ENCODE results near the gene PEA15. TPM values are rescaled to one million over a fixed set of nuclear protein-coding genes. Genes with fewer than 3 reads are reported as not detected.

The PEA15 gene
- total RNA-seq, 1 donor from 2014 or later = 40.9 TPM

DNA sequence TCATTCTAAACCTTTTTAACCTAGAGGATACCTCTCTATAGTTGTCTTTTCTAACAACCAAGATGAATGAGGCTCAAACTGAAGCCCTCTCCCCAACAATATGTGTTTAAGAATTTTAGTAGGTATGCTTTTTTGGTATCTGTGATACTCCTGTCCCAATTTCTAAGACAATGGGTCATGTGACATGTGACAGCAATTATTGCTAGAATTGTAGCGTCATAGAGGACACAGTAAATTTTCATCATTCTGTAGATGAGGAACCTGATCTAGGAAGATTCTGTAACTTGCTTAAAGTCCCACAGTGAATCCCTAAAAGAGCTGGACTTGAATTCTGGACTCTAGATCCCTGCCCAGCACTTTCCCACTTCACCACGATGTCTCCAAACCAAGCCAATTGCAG lies 26.5 kb upstream of the PEA15 start:
- intact Hi-C loops (cut with micrococcal nuclease) = no loop called here

DNA sequence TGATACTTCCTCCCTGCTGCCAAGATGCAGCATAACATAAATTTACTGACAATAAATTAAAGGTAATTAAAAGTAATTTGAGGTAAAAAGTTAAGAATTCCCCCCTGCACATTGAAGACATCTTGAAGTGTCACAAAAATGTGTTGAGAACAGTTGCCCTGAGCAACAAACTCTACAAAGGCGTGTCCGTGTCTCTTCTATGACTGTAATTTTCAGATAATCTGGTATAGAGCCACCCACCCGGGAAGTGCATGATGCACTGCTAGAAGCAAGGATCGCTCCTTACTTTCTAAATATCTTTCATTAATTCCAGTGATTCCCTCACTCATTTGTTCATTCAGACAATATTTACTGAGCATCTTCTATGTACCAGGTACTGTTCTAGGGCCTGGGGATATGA lies 25.8 kb upstream of the PEA15 start:
- intact Hi-C loops (cut with micrococcal nuclease) = no loop called here

DNA sequence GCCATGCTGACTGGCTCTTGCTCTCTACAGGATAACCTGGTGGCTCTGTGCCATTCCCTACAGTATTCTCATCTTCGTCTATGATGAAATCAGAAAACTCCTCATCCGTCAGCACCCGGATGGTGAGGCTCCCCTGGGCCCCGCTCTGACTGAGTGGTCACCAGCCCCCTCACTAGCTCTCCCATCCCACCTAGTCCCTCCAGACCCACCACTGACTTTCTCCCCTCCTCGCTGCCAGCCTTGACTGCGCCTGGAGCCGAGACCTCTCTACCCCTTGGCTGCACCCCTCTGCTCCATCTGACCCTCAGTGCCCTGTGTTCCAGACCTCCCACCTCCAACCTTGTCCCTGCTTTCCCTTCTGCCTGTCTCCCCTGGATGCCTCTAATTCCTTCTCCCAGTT lies 18.9 kb upstream of the PEA15 start:
- intact Hi-C loops (cut with micrococcal nuclease) = no loop called here

DNA sequence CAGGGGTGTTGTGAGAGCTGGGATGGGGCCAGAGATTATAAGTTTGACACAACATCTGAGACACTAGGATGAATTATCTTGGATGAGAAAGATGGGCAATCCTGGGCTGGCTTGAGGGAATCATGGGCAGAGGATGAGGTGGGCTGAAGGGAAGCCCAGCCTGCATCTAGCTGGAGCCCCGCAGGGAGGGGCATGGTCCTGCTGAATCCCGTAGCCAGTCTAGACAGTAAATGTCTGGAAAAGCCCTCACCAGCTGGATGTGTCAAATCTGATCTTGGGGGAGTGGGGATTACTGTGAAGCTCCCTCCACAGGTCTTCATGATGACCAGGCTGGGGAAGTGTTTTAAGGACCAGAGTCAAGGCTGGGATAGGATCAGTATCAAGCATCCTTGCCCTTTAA lies 18.5 kb upstream of the PEA15 start:
- intact Hi-C loops (cut with micrococcal nuclease) = no loop called here

DNA sequence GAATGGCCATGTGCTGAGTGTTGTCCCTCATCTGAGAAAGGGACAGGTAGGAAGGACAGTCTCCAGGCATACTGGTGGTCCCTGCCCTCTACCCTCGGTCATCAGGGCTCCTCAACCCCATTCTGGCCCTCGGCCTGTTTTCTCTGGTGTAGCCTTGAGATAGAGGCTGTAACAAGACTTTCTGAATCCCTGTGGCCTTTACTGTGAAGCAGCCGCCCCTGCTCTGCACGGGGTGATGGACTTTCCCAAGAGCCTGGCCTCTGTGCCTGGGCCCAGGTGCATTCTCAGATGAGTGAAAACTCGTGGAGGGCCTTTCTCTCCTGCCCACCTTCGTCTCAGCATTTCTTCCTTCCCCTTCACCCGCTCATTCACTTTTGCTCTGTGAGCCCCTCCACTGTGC lies 17.8 kb upstream of the PEA15 start:
- intact Hi-C loops (cut with micrococcal nuclease) = no loop called here

DNA sequence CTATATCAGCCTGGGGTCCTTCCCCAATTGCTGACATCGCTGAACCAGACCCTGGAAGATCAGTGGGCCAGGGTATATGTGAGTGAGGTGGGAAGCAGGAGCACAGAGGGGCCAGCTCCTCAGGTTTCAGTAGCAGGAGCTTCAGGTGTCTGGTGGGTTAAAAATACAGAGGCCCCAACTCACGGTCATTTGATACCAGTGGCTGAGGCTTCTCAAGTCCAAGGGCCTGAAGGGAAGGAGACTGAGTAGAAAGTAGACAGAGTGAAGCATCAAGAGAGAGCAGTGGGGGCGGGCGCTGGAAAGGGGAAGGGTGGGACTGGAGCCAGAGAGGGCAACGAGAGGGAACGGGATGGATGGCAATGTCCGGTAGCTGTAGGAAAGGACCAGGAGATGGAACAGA lies 16.8 kb upstream of the PEA15 start:
- intact Hi-C loops (cut with micrococcal nuclease) = no loop called here

DNA sequence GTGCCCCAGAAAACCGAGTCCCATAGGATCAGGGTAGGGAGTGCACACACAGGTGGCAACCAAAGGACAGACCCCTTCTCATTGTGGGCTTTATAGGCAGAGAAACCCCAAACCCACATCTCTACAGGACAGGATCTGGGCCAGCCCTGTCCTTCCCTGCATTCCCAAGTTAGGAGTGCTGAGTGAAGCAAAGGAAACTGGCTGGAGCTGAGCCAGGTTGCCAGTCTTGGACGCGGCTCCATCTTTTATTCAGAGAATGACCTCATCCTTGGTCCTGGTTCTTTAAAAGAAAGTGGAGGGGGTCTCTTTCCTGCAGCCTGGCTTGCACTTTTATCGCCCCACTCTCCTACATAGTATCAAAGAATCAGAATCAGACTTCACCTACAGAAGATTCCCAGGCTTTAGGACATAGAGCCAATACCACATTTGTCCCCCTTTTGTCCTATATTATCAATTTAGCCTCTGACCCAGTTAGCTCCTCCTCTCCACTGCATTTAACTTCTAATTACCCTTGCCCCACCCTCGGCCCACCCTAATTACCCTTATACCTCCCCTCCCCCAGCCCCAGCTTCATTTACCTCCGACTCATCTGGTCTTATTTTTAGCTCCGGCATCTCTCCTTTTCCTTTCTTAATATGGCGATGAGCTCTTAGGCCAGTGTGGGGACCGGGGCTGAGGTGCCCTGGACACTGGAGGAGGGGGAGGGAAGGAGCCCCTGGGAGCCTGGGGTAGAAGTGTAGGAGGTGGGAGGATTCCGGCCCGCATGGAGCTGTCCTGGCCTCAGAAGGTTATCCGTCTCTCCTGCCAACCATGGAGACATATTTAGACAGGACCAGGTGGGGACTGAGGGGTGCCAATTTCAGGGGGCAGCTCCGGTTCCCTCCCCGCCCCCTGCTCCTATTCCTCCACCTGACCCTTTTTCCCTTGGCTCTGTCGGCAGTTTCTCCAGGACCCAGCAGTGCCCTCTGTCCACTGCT lies 15.2 kb upstream of the PEA15 start, which contains the start of gene CASQ1:
Gene CASQ1, plus strand, starts transcription at position 927 of the 977 bp plus-strand sequence. CDS start 177 bp downstream, outside the sequence.
- intact Hi-C loops (cut with micrococcal nuclease) = loop anchor here (5.0 kb wide), 1 partner anchor 88 kb away; no protein-coding TSS in a partner anchor

DNA sequence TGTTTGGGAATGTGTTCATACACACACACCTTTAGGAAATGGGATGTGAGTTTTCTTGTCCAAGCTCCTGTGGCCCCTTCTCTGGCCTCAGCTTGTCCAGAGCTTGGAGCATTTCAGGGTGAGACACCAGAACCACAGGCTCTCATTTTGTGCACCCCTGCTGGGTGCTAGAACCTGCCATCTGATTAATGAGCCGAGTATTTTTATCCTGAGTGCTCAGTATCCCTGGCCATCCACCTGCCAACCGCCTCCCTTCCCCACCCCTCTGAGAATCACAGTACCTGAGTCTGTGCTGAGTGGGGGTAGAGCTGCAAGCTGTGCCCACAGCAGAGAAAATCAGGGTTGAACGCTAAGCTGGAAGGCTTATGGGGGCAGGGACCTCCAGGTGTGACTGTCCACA lies 13.4 kb upstream of the PEA15 start:
- intact Hi-C loops (cut with micrococcal nuclease) = loop anchor here (2.0 to 5.0 kb wide), 3 partner anchors 61 to 415 kb away; no protein-coding TSS in a partner anchor

DNA sequence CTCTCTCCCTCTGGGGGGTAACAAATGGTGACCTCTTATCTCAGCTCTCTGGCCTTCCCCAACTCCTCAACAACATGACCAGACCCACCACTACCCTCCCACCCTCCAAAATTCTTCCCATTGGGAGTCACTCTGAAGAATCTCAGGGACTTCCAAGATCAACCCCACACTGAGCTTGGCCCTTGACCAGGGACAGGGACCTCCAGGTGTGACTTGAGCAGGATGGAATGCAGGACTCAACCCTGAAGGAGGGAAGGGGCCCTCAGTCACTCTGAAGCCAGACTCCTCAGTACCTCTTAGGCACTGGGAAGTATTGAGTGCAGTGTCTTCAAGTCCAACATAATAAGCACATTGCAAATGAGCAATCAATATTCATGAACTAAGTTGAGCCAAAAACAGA lies 12.9 kb upstream of the PEA15 start:
- intact Hi-C loops (cut with micrococcal nuclease) = loop anchor here (2.0 to 5.0 kb wide), 3 partner anchors 61 to 415 kb away; no protein-coding TSS in a partner anchor

DNA sequence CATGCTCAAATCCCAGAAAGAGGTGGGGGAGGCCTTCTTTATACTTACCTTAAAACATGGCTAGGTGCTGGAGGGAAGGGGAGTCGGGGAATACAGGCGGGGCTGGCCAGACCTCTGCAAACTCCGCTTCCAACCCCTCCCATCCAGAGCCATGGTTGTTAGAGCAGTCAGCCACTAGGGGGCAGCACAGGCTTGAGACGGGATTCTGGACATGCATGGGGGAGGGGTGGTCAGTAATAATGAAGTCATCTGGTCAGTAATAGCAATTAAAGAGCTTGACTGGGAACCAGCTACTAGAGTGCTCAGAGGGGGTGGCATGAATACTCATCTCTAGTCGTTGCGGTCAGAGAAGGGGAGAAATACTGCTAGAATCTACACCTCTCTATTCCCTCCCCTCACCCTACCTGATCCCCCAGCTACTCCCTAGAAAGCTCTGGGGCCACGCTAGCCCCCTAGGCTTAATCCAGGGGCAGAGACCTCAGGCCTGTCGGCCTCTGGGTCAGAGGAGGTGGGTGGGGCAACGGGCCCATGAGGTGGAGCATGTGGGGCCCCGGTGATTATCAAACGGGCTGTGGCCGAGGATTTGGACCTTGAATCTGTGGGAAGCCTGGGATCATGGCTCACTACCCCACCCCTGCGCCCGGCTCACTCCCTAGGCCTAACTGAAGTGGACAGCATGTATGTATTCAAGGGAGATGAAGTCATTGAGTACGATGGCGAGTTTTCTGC lies 11.9 kb upstream of the PEA15 start:
- intact Hi-C loops (cut with micrococcal nuclease) = loop anchor here (1.0 to 5.0 kb wide), 5 partner anchors 60 to 414 kb away; no protein-coding TSS in a partner anchor

DNA sequence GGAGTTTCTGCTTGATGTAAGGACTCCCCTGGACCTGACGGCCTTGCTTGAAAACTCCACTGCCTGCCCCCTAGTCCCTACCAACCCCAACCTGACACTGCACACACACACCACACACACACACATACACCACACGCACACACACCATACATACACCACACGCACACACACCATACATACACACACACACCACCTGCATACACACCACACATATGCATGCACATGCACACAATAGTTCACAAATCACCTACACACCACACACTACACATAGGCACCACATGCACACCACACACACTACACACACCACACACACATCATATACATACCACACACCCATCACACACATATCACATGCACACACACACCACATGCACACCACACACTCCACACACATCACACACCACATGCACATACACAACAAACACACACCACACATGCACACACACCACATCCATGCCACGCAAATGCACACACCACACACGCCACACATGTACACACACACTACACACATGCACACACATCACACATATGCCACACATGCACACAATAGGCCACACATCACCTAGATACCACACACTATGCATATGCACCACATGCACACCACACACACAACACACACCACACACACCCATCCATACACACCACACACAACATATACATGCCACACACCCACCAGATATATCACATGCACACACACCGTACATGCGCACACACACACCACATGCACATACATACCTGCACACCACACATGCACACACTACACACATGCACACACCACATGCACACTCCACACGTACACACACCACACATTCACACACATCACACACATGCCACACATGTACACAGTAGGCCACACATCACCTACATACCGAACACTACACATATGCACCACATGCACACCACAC lies 11.1 kb upstream of the PEA15 start:
- intact Hi-C loops (cut with micrococcal nuclease) = loop anchor here (1.0 to 5.0 kb wide), 5 partner anchors 59 to 413 kb away; no protein-coding TSS in a partner anchor

DNA sequence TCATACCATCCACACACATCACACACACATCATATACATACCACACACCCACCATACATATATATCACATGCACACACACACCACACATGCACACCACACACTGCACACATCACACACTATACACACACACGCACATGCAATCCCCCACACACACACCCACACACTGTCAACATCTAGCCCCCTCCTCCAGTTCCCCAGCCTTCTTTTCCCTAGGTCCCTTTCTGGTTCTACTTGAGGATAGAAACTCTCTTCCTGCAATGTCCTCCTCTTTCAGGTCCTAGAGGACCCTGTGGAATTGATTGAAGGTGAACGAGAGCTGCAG lies 10.5 kb upstream of the PEA15 start:
- intact Hi-C loops (cut with micrococcal nuclease) = loop anchor here (5.0 kb wide), 1 partner anchor 92 kb away; no protein-coding TSS in a partner anchor

DNA sequence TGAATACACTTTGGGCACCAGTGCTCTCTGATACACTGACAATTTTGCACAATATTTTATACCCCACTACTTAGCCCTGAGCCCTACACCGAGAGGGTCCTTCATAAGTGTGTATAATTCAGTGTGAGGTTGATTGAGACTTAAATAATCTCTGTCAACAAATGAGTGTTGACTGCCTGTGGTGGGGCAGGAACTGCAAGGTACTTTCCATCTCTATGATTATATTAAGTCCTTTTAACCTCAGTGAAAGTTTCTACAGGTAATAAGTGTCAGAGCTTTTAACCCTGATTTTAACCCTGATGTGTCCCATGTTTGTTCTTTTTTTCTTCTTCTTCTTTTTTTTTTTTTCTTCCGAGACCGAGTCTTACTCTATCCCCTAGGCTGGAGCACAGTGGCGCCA lies 9.0 kb upstream of the PEA15 start:
- intact Hi-C loops (cut with micrococcal nuclease) = no loop called here

DNA sequence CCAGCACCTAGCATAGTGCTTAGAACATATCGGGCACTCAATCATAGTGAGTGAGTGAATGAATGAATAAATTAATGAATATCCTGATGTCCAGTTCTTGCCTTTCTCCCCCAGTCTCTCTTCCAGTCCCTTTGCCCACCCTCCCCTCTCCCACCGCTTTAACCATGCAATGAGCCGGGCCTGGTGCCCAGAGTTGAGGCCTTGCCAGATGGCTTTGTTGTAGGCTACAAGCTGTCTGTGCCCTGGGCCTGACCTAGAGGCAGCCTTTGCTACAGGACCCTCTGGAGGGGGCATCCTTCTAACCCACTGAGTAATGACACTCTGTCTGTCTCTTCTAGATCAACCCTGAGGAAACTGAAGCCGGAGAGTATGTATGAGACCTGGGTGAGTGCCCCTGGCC lies 8.0 kb upstream of the PEA15 start:
- intact Hi-C loops (cut with micrococcal nuclease) = no loop called here

DNA sequence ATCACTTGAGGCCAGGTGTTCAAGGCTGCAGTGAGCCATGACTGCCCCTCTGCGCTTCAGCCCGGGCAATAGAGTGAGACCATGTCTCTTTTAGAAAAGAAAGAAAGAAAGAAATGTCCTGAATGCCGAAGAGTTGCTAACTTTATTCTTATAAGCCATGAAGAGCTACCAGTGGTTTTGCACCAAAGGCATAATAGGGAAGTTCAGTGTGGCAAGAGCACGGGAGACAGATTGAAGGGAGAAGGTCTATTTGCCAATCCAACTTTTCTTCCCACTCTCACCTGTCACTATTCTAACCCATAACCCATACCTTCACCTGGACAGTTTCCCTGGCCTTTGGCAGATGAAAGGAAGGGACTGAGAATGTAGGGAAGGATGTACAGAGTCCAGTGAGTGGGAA lies 4.4 kb upstream of the PEA15 start:
- intact Hi-C loops (cut with micrococcal nuclease) = no loop called here

DNA sequence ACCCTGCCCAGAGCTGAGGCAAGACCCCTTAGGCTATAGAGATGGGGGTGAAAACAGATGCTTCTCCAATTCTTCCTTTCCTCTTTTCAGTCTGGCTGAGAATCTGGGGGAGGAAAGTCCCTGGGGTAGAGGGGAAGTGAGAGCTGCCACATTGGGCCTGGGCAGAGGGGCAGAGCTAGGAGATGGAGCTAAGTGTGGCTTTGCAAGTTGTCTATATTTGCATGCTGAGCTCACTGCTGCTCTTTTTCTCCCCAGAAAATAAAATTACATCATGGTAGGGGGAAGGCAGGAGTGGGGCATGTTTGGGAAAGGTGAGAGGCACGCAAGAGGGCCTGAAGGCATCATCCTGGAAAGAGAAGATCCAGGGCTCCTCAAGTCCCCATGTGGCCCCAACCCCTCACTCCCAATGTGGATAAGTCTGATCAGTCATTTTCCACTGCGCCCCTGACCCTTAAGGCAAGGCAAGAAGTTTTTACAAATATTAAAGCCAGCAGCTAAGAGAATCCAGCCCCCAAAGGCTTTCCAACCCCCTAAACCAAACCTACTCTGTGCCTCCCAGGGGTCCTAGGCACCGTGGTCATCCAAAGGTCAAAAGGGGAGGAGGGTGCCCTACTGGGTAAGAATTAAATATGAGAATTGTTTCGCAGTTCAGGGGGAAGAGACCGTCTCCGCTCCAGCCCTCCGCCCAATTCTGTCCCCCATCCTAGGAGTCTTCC lies 500 bp upstream of the PEA15 start:
- intact Hi-C loops (cut with micrococcal nuclease) = loop anchor here (1.0 to 5.0 kb wide), 2 partner anchors 107 to 139 kb away; partner anchors contain the start of genes COPA, IGSF8 and NCSTN

DNA sequence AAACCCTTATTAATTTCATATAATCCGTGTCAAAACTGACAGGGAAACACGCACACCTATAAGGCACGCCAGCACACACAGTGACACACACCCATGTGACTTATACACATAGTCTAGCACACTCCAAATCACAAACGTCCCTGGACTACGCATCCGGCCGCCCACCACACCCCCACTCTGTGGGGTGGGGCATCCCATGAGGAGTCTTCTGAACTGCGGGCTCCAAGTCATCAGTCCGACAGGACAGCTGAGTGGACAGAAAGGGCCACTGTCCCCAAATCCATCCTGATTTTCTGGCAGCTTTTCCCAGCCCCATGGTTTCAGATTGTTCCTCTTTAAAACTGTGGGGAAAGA lies 829 bp downstream of the PEA15 start:
- intact Hi-C loops (cut with micrococcal nuclease) = loop anchor here (2.0 to 5.0 kb wide), 2 partner anchors 57 to 109 kb away; partner anchors contain the start of genes DCAF8 and IGSF8

DNA sequence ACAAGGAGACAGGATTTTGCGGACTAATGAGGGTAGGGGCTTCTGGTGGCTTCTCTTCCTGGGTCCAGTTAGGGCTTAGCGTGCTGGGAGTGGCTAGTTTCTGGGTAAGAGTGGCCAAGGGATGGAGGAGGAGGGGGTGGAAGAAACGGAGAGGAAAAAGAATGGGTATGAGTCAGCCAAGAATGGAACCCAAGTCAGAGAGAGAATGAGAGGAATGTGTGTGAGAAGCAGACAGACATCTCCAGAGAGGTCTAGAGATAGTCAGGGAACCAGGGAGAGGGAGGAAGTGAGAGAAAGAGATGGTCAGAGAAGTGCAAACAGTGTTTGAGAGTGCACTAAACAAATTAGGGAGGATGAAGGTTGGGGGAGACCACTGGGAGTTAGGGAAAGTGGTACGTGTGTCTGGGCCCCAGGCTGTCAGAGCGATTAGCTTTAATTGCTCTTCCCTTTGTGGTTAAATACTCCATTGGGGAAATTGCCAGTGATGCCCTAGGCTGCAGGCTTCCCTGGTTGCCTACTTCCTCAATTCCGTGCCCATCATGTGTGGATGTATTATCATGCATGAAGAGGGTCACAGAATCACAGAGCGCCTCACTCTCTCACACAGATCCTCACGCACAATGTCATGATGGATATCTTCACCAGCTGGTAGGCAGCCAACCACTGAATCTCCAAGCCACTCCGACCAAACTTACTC lies 1.4 kb downstream of the PEA15 start:
- intact Hi-C loops (cut with micrococcal nuclease) = loop anchor here (2.0 to 5.0 kb wide), 2 partner anchors 56 to 109 kb away; partner anchors contain the start of genes DCAF8 and IGSF8

DNA sequence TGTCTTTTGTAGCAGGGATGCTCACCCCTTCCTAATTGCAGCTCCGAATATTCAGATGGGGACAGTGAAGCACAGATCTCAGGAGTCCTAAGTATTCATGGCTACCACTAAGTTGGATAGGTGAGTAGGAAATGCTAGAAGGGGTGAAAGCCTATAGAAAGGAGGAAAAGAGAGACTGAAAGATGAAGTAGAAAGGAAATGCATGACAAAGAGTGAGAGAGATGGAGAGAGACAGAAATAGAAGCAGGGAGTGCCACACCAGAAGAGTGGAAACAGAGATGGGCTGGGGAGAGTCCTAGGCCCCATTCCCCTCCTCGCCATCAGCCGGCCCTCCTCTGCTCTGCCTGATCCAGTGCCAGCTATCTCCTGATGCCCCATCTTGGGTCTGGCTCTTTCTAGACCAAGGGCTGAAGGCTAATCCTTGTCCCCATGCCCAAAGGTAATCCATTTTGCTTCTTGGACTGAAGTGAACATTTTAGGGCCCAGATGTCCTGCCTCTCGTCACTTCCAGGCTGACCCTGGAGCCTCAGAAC lies 2.0 kb downstream of the PEA15 start:
- intact Hi-C loops (cut with micrococcal nuclease) = loop anchor here (2.0 to 5.0 kb wide), 2 partner anchors 56 to 110 kb away; partner anchors contain the start of genes DCAF8 and IGSF8
